NT2/D1 (cell line): ENCODE measurements around the gene SPANXA2.

Experiments used
- SUZ12 ChIP-seq: IDR thresholded peaks from 2 replicates; pipeline ENCODE4 v1.6.1; 2011; ENCODE audit not compliant: insufficient read length, insufficient read depth; ENCODE audit errors: extremely low read depth
- YY1 ChIP-seq: IDR thresholded peaks from 2 replicates; pipeline ENCODE4 v1.6.1; 2011; ENCODE audit not compliant: insufficient read length, insufficient read depth
- ZNF274 ChIP-seq: IDR thresholded peaks from 2 replicates; pipeline ENCODE4 v1.6.1; 2011; ENCODE audit warnings: mild to moderate bottlenecking, low read depth, low read length

- no peak for TF ChIP-seq SUZ12
- no peak for TF ChIP-seq ZNF274
- no peak for TF ChIP-seq YY1
These were observed 19.6 kb downstream of the SPANXA2 start for GRCh38 chrX:141609111-141609510.
